Right lobe of liver (tissue), 6 donors: ENCODE measurements around the gene CLEC1A. TPM values are rescaled to one million over a fixed set of nuclear protein-coding genes. Genes with fewer than 3 reads are reported as not detected.
"Not testable (repeated sequence)": the region's sequence is repeated elsewhere in the genome, so short reads cannot be mapped to it uniquely, and the experiment has no call there.

Experiments
- ATAC-seq, 4 donors: fragments of 200-7000 bp; cut with Tn5 transposase; one replicate each; pipeline ENCODE4 v1.9.1; 2020; ENCODE audit warnings: mild to moderate bottlenecking in 4 of 4, moderate library complexity in 4 of 4
- DNase-seq, 3 donors: peaks; one replicate each; pipeline ENCODE4 v3.0.0-alpha.2; 2020
- H3K27ac ChIP-seq, 3 donors: fragments of 200-600 bp; one replicate each; pipeline ENCODE4 v1.8.0; 2022
- H3K27me3 ChIP-seq, 2 donors: fragments of 200-600 bp; one replicate each; pipeline ENCODE4 v1.8.0; 2022
- H3K36me3 ChIP-seq, 4 donors: fragments of 200-600 bp; sonication (generic) in 1 of 4; one replicate each; pipeline versions ENCODE4 v1.5.1 to v1.8.0; 2017 to 2022; ENCODE audit warnings: control low read depth in 1 of 4
- H3K4me1 ChIP-seq, 4 donors: fragments of 200-600 bp; sonication (generic) in 1 of 4; one replicate each; pipeline versions ENCODE4 v1.5.1 to v1.8.0; 2017 to 2022; ENCODE audit warnings: control low read depth in 1 of 4
- H3K4me3 ChIP-seq, 3 donors: fragments of 200-600 bp; one replicate each; pipeline ENCODE4 v1.8.0; 2022
- H3K9me3 ChIP-seq, 4 donors: fragments of 200-600 bp; sonication (generic) in 1 of 4; one replicate each; pipeline versions ENCODE4 v1.5.1 to v1.8.0; 2017 to 2022; ENCODE audit warnings: control low read depth in 1 of 4
- CTCF ChIP-seq, 4 donors: fragments of 200-600 bp in 3 of 4; fragments of 450-650 bp in 1 of 4; IDR thresholded peaks; one replicate each; pipeline versions ENCODE4 v1.5.1 to v1.8.0; 2016 to 2022; ENCODE audit warnings: antibody characterized with exemption in 4 of 4, mild to moderate bottlenecking in 2 of 4
- POLR2A ChIP-seq: fragments of 450-650 bp; IDR thresholded peaks from one replicate; pipeline ENCODE4 v1.6.1; 2017; ENCODE audit warnings: antibody characterized with exemption, mild to moderate bottlenecking
- WGBS: methylation state at CpG from one replicate; pipeline ENCODE4 v1.1.6; 2018; ENCODE audit warnings: low coverage, low lambda C conversion rate; ENCODE audit not compliant: insufficient coverage; ENCODE audit errors: missing lambda C conversion rate; 5-methylcytosine and 5-hydroxymethylcytosine counted together
- intact Hi-C, 2 donors: fragments of 100-400 bp; cut with DNase I; formaldehyde crosslinking; loops; one replicate each; pipeline versions ENCODE4 v1.11.2 to v1.14.1; 2022
- total RNA-seq, 6 experiments: library from RNA; depleted of rRNA in 2 of 6; stranded (reverse); fragments of >200 nt in 2 of 6; fragmentation: NEBNext Ultra II Directional in 3 of 6; extraction: Animal tissue kit (Norgen Biotek cat#: 25700) in 3 of 6; gene quantifications; one replicate each; pipeline versions ENCODE4 v1.1.0 to v1.2.4, GENCODE V29; 2016 to 2023
- donor health status: DM: no; HTN: yes; CAD: no.
- donor health status: DM: no; HTN: no; CAD: no.
- donor health status: DM: no; HTN: no; CAD: no.
- donor health status: DM: no; HTN: yes; CAD: no.
- donor health status: DM: no; HTN: yes; CAD: no.

Gene CLEC1A
- total RNA-seq, 6 experiments from 2014 or later, result 0.49 to 2.5 (median 0.71) TPM

DNA sequence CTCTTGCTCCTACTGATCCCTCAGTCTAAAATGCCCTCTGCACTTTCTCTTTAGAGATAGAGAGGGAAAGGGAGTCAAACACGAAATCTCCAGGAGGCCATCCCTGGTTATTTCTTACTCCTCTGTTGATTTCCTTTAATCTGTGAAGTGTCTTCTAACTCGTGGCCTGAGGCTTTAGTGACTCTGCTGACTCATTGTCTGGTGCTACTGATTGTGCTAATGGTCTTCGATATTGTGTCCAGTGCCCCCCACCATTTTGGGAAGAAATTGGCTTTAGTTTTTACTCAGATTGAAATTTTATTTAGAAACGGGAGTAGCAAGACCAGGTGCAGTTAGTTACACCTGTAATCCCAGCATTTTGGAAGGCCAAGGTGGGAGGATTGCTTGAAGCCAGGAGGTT, 67.5 kb downstream of the CLEC1A start:
- H3K36me3 ChIP-seq, result no peaks in the 10 kb centered on the region
- DNase-seq, result no peak
- no peak for TF ChIP-seq POLR2A
- no peak for TF ChIP-seq CTCF (IDR thresholded peaks at IDR 0.05)
- no peaks in the 10 kb centered on the region for H3K27me3 ChIP-seq
- 40% methylated on average over 4 of the region's 4 CpGs for WGBS
- no peaks in the 10 kb centered on the region for H3K9me3 ChIP-seq
- intact Hi-C loops, result loop anchor here in 1 of 2 donors (10.0 kb wide), 1 partner anchor 103 kb away; the partner anchor contains the start of gene CLEC7A
- no peak overlapping the region for H3K27ac ChIP-seq
- no peaks in the 10 kb centered on the region for H3K4me1 ChIP-seq
- H3K4me3 ChIP-seq, result no peak overlapping the region
- peak in 1 of 4 donors; percentile 21 for ATAC-seq

DNA sequence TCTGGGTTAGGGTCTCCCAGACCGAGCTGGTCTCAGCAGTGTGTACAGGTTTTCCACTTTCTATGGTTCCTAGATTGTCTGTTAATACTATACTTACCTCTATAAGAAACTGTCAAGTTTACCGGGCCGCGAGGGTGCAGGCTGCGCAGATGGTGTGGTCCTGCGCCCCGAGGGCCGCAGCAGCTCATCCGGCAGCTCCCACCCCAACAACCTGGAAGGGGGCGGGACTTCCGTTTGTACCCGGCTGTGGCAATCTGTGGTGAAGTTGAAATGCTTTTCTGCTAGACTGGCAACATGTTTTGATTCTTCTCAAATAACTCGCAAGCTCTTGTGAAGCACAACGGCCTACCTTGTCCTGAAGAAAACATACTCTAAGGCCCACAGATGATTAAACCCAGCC, 68.3 kb downstream of the CLEC1A start, which contains the start of gene CLEC9A:
TSS of gene CLEC9A (plus strand) at position 237 of the 400 bp plus-strand sequence. CDS start 22,006 bp downstream, outside the sequence.
- no peak for ATAC-seq
- WGBS, result 71% methylated on average over 9 of the region's 14 CpGs
- TF ChIP-seq CTCF (IDR thresholded peaks at IDR 0.05) (no peak), POLR2A (no peak)

DNA sequence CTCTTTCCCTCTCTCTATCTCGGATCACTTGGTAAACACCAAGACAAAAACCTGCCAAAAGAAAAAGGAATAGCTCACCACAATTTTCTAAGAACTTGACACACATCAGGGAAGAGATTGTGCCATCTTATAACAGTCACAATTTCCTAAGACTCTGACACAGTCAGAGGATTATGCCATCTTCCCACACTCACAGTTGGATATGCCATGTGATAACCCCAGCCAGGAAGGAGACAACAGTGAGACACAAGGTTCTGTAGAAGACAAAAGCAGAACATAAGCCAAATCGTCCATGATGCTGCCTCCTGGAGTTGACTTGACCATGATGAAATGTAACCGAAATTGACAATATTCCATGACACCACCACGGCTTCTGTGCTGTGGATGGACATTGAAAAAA, 71.1 kb downstream of the CLEC1A start:
- 18% methylated on average over 4 of the region's 4 CpGs for WGBS
- TF ChIP-seq POLR2A (no peak), CTCF (IDR thresholded peaks at IDR 0.05) (no peak)

More for the DNA sequence above, 68.3 kb downstream of the CLEC1A start, which contains the start of gene CLEC9A:
- intact Hi-C loops, result loop anchor here in 1 of 2 donors (10.0 kb wide), 1 partner anchor 104 kb away; the partner anchor contains the start of gene CLEC7A
- H3K36me3 ChIP-seq, result no peaks in the 10 kb centered on the region
- DNase-seq, result no peak
- no peaks in the 10 kb centered on the region for H3K4me1 ChIP-seq
- H3K27me3 ChIP-seq, result no peaks in the 10 kb centered on the region
- H3K4me3 ChIP-seq, result no peak within 1 kb of the TSS
- no peaks in the 10 kb centered on the region for H3K9me3 ChIP-seq
- no peak within 1 kb of the TSS for H3K27ac ChIP-seq

GRCh38 chr12:10027311-10027710, 71.5 kb downstream of the CLEC1A start:
- ATAC-seq, result no peak
- H3K4me3 ChIP-seq, result no peak overlapping the region

More for the DNA sequence above, 71.1 kb downstream of the CLEC1A start:
- no peaks in the 10 kb centered on the region for H3K9me3 ChIP-seq
- no peak overlapping the region for H3K4me3 ChIP-seq
- no peak overlapping the region for H3K27ac ChIP-seq
- intact Hi-C loops, result no loop called here
- ATAC-seq (peak in 3 of 4 donors; percentile 32 to 54 (median 36)), DNase-seq (no peak)
- H3K27me3 ChIP-seq, result no peaks in the 10 kb centered on the region
- H3K36me3 ChIP-seq, result no peaks in the 10 kb centered on the region
- no peaks in the 10 kb centered on the region for H3K4me1 ChIP-seq

GRCh38 chr12:10026666-10027065, 72.1 kb downstream of the CLEC1A start:
- DNase-seq, intact Hi-C loops, H3K9me3 ChIP-seq, H3K36me3 ChIP-seq, H3K27me3 ChIP-seq, ATAC-seq, H3K27ac ChIP-seq, H3K4me3 ChIP-seq, H3K4me1 ChIP-seq: not testable (repeated sequence)
- WGBS, result 66% methylated on average over 4 of the region's 4 CpGs

More at GRCh38 chr12:10027311-10027710, 71.5 kb downstream of the CLEC1A start:
- Histone ChIP-seq H3K4me1 (no peaks in the 10 kb centered on the region), H3K9me3 (no peaks in the 10 kb centered on the region), H3K27ac (no peak overlapping the region), H3K36me3 (no peaks in the 10 kb centered on the region), H3K27me3 (no peaks in the 10 kb centered on the region)
- intact Hi-C loops, result no loop called here
- TF ChIP-seq POLR2A, result no peak
- no peak for TF ChIP-seq CTCF (IDR thresholded peaks at IDR 0.05)
- no peak for DNase-seq
- WGBS, result 29% methylated on average over 2 of the region's 3 CpGs
